IMR-90 (cell line): ENCODE results near the gene CENPF. TPM values are rescaled to one million over a fixed set of nuclear protein-coding genes. Genes with fewer than 3 reads are reported as not detected.

Experiments
- ATAC-seq: fragments of 200-7000 bp; cut with Tn5 transposase; 2 replicates; pipeline ENCODE4 v1.9.1; 2020; ENCODE audit warnings: low read depth, mild to moderate bottlenecking, moderate library complexity
- BruUV-seq: library from RNA; stranded (reverse); fragments of 400-500 nt; replicated peaks from 2 replicates; lab custom pipeline; 2021; lab: Mats Ljungman, UMichigan
- CTCF ChIA-PET: fragments of 300-600 bp; formaldehyde crosslinking; extraction: SDS; loops from one replicate; lab custom pipeline; 2021; ENCODE audit warnings: antibody characterized with exemption; lab: Yijun Ruan, JAX
- POLR2A ChIA-PET: fragments of 300-600 bp; sonication (Branson Sonifier 250); formaldehyde crosslinking; loops from one replicate; lab custom pipeline; 2022; ENCODE audit warnings: antibody characterized with exemption; ENCODE audit not compliant: unreplicated experiment; lab: Charles Lee
- DNase-seq: peaks from one replicate; pipeline ENCODE4 v3.0.0; 2013
- H2AFZ ChIP-seq: replicated peaks from 2 replicates; pipeline ENCODE3; 2013; ENCODE audit warnings: low read length, mild to moderate bottlenecking; ENCODE audit not compliant: poor library complexity
- H2AK5ac ChIP-seq: 2 replicates; pipeline ENCODE4 v1.6.1; 2013; ENCODE audit warnings: low read depth, low read length, inconsistent platforms
- H2AK9ac ChIP-seq: replicated peaks from 2 replicates; pipeline ENCODE3; 2013; ENCODE audit warnings: mild to moderate bottlenecking, low read depth, low read length, moderate library complexity; ENCODE audit not compliant: poor library complexity
- H2BK120ac ChIP-seq: 2 replicates; pipeline ENCODE4 v1.6.1; 2013; ENCODE audit warnings: low read depth, low read length, inconsistent platforms
- H2BK15ac ChIP-seq: 3 replicates; pipeline ENCODE4 v1.6.1; 2013; ENCODE audit warnings: low read depth, low read length, inconsistent platforms
- H2BK20ac ChIP-seq: 2 replicates; pipeline ENCODE4 v1.6.1; 2013; ENCODE audit warnings: low read depth, mild to moderate bottlenecking, inconsistent platforms, low read length, moderate library complexity
- H2BK5ac ChIP-seq: 2 replicates; pipeline ENCODE4 v1.6.1; 2013; ENCODE audit warnings: mild to moderate bottlenecking, low read depth, low read length, inconsistent platforms; ENCODE audit not compliant: poor library complexity, severe bottlenecking
- H3K14ac ChIP-seq: replicated peaks from 2 replicates; pipeline ENCODE4 v1.6.1; 2013; ENCODE audit warnings: low read depth, low read length, inconsistent platforms
- H3K18ac ChIP-seq: 2 replicates; pipeline ENCODE4 v1.6.1; 2013; ENCODE audit warnings: low read depth, low read length, control low read depth
- H3K23ac ChIP-seq: 2 replicates; pipeline ENCODE4 v1.6.1; 2013; ENCODE audit warnings: low read depth, low read length, inconsistent platforms
- H3K27ac ChIP-seq: 2 replicates; pipeline ENCODE4 v1.5.1; 2013; ENCODE audit warnings: mild to moderate bottlenecking, control low read depth, low read length; ENCODE audit not compliant: insufficient read depth
- H3K27me3 ChIP-seq: 2 replicates; pipeline ENCODE4 v1.6.1; 2013; ENCODE audit warnings: low read length; ENCODE audit not compliant: control insufficient read depth, insufficient read depth
- H3K36me3 ChIP-seq: 2 replicates; pipeline ENCODE4 v1.6.1; 2013; ENCODE audit warnings: low read length, mixed read lengths; ENCODE audit not compliant: control insufficient read depth, insufficient read depth
- H3K4ac ChIP-seq: 2 replicates; pipeline ENCODE4 v1.6.1; 2013; ENCODE audit warnings: low read depth, low read length, inconsistent platforms
- H3K4me1 ChIP-seq: 2 replicates; pipeline ENCODE4 v1.6.1; 2013; ENCODE audit warnings: low read length, mixed read lengths; ENCODE audit not compliant: control insufficient read depth, insufficient read depth
- H3K4me2 ChIP-seq: 2 replicates; pipeline ENCODE4 v1.6.1; 2013; ENCODE audit warnings: low read depth, mild to moderate bottlenecking, control low read depth, low read length, moderate library complexity
- H3K4me3 ChIP-seq: 2 replicates; pipeline ENCODE4 v1.5.1; 2013; ENCODE audit warnings: low read depth, mild to moderate bottlenecking, control low read depth, low read length, moderate library complexity; ENCODE audit not compliant: insufficient read depth
- H3K56ac ChIP-seq: 2 replicates; pipeline ENCODE4 v1.6.1; 2013; ENCODE audit warnings: low read length, inconsistent platforms; ENCODE audit not compliant: insufficient read depth; ENCODE audit errors: extremely low read depth
- H3K79me1 ChIP-seq, 2 experiments: 2 replicates each; pipeline ENCODE4 v1.6.1; 2013; ENCODE audit warnings: low read length in 2 of 2, inconsistent platforms in 1 of 2, low read depth in 1 of 2
- H3K9ac ChIP-seq: 2 replicates; pipeline ENCODE4 v1.6.1; 2013; ENCODE audit warnings: low read depth, low read length, control low read depth
- H3K9me1 ChIP-seq: 2 replicates; pipeline ENCODE4 v1.6.1; 2013; ENCODE audit warnings: low read length, inconsistent platforms; ENCODE audit not compliant: insufficient read depth
- H3K9me3 ChIP-seq: 2 replicates; pipeline ENCODE4 v1.6.1; 2013; ENCODE audit warnings: low read length; ENCODE audit not compliant: control insufficient read depth, insufficient read depth
- H4K20me1 ChIP-seq: 2 replicates; pipeline ENCODE4 v1.6.1; 2013; ENCODE audit warnings: low read length, inconsistent platforms; ENCODE audit not compliant: insufficient read depth
- H4K5ac ChIP-seq: 2 replicates; pipeline ENCODE4 v1.6.1; 2013; ENCODE audit warnings: mild to moderate bottlenecking, low read depth, low read length, control low read depth
- H4K8ac ChIP-seq, 2 experiments: 2 replicates each; pipeline ENCODE4 v1.6.1; 2013; ENCODE audit warnings: low read depth in 2 of 2, low read length in 2 of 2, control low read depth in 1 of 2, inconsistent platforms in 1 of 2
- H4K91ac ChIP-seq: 2 replicates; pipeline ENCODE4 v1.6.1; 2013; ENCODE audit warnings: low read depth, low read length, inconsistent platforms; ENCODE audit not compliant: insufficient read depth
- BHLHE40 ChIP-seq: fragments of 150-350 bp; IDR thresholded peaks from 2 replicates; pipeline ENCODE4 v1.6.1; 2016; ENCODE audit warnings: mild to moderate bottlenecking, low read depth, low read length
- CEBPB ChIP-seq: IDR thresholded peaks from 2 replicates; pipeline ENCODE4 v1.6.1; 2012; ENCODE audit warnings: low read depth, low read length, improper control_type of control experiment
- CHD1 ChIP-seq: IDR thresholded peaks from 2 replicates; pipeline ENCODE4 v1.6.1; 2012; ENCODE audit warnings: low read depth, low read length, improper control_type of control experiment
- FOS ChIP-seq: fragments of 150-350 bp; IDR thresholded peaks from 2 replicates; pipeline ENCODE4 v1.6.1; 2016; ENCODE audit warnings: low read depth, low read length
- MAFK ChIP-seq: IDR thresholded peaks from 2 replicates; pipeline ENCODE4 v1.6.1; 2012; ENCODE audit warnings: low read depth, low read length, improper control_type of control experiment
- MAZ ChIP-seq: IDR thresholded peaks from 2 replicates; pipeline ENCODE4 v1.6.1; 2012; ENCODE audit warnings: low read depth, mild to moderate bottlenecking, low read length, improper control_type of control experiment, moderate library complexity, borderline replicate concordance
- NFE2L2 ChIP-seq: fragments of 150-350 bp; IDR thresholded peaks from 2 replicates; pipeline ENCODE4 v1.6.1; 2016; ENCODE audit warnings: low read depth, mild to moderate bottlenecking, low read length
- POLR2A ChIP-seq: IDR thresholded peaks from 2 replicates; pipeline ENCODE4 v1.6.1; 2012; ENCODE audit warnings: mild to moderate bottlenecking, low read depth, low read length
- RAD21 ChIP-seq: IDR thresholded peaks from 2 replicates; pipeline ENCODE4 v1.6.1; 2012; ENCODE audit warnings: low read length, improper control_type of control experiment
- RCOR1 ChIP-seq: IDR thresholded peaks from 2 replicates; pipeline ENCODE4 v1.6.1; 2012; ENCODE audit warnings: mild to moderate bottlenecking, low read length, improper control_type of control experiment; ENCODE audit not compliant: insufficient replicate concordance
- RFX5 ChIP-seq: IDR thresholded peaks from 2 replicates; pipeline ENCODE4 v1.8.0; 2012; ENCODE audit warnings: low read depth, mild to moderate bottlenecking, low read length, moderate library complexity
- SMC3 ChIP-seq: fragments of 150-350 bp; IDR thresholded peaks from 2 replicates; pipeline ENCODE4 v1.6.1; 2016; ENCODE audit warnings: low read depth, mild to moderate bottlenecking, antibody characterized with exemption, low read length, moderate library complexity
- USF2 ChIP-seq: fragments of 150-350 bp; IDR thresholded peaks from 2 replicates; pipeline ENCODE4 v1.6.1; 2017; ENCODE audit warnings: mild to moderate bottlenecking, antibody characterized with exemption, low read length, low read depth
- WGBS, 2 experiments: methylation state at CpG; one replicate each; pipeline versions ENCODE4 v1.1.5 to v1.1.7; 2013; ENCODE audit warnings: missing lambda C conversion rate in 2 of 2; ENCODE audit not compliant: insufficient read length in 1 of 2; ENCODE audit errors: extremely low coverage in 2 of 2; 5-methylcytosine and 5-hydroxymethylcytosine counted together
- dilution Hi-C: fragments of 300-500 bp; cut with HindIII; formaldehyde crosslinking; loops from one replicate; pipeline ENCODE4 v1.14.3; 2018; ENCODE audit warnings: low sequenced_read_pairs; ENCODE audit not compliant: unreplicated experiment
- in situ Hi-C: fragments of 300-500 bp; cut with MboI; formaldehyde crosslinking; loops from 3 replicates; pipeline ENCODE4 v1.14.3; 2019; ENCODE audit warnings: low sequenced_read_pairs, inconsistent platforms, mixed read lengths
- intact Hi-C: fragments of 100-400 bp; cut with micrococcal nuclease; formaldehyde crosslinking; loops from 2 replicates; pipeline ENCODE4 v1.10.0; 2022
- polyA plus RNA-seq, 3 experiments: library from polyadenylated mRNA; depleted of rRNA; stranded (reverse); fragments of >200 nt; gene quantifications; 2 replicates each; pipeline ENCODE4 v1.2.3, GENCODE V29; 2012; ENCODE audit warnings: low replicate concordance in 1 of 3
- total RNA-seq: library from RNA; depleted of rRNA; stranded (reverse); fragments of >200 nt; gene quantifications from 2 replicates; pipeline ENCODE4 v1.2.3, GENCODE V29; 2012
- TF ChIP-seq, protein P1 (sequence below): conservative IDR thresholded peaks from 2 replicates; pipeline ENCODE4 v1.5.1; 2012; ENCODE audit warnings: mild to moderate bottlenecking, low read depth, low read length, improper control_type of control experiment
- TF ChIP-seq, protein P2 (sequence below): fragments of 150-350 bp; IDR thresholded peaks from 2 replicates; pipeline ENCODE4 v1.6.1; 2016; ENCODE audit warnings: low read depth, mild to moderate bottlenecking, low read length, moderate library complexity, borderline replicate concordance

The CENPF gene
- total and polyA plus RNA-seq, 2 of the 4 experiments (the other 2 are of a cell fraction): 20.9 to 51.8 TPM

DNA sequence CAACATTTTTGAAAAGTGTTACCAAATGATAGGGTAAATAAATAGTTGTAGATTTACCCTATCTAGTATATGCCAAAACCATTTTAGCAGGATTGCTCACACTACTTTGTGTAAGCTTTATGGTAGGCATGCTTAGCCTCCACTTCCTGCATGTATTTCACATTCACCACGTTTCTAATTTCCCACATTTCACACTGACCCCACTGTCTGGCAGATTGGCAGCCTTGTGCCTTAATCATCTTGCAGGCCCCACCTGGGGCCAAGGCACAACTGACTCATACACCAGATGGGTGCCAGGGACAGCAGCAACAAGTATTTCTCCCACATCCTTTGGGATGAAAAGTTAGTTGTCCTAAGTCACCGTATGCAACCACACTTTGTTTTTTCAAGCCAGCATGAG is 21.2 kb upstream of the CENPF start:
- Histone ChIP-seq H3K4ac (peak overlapping the region; percentile 0; the same call in 1 of the 2 replicates), H3K27ac (no peak overlapping the region), H3K4me3 (no peak overlapping the region), H3K4me2 (no peak overlapping the region), H4K20me1 (no peaks in the 10 kb centered on the region), H3K14ac (no peak overlapping the region), H2AK5ac (no peak overlapping the region), H2BK20ac (peak overlapping the region; percentile 0; the same call in 1 of the 2 replicates), H2AK9ac (peak overlapping the region; percentile 75), H3K56ac (no peak overlapping the region), H4K5ac (no peak overlapping the region), H3K4me1 (peaks cover 2% of the 10 kb centered on the region; the same call in 1 of the 2 replicates), H3K18ac (no peak overlapping the region), H3K27me3 (peaks cover 1% of the 10 kb centered on the region; the same call in 1 of the 2 replicates), H3K36me3 (no peaks in the 10 kb centered on the region), H2AFZ (peak overlapping the region; percentile 68), H3K9me1 (peaks cover 2% of the 10 kb centered on the region; the same call in 1 of the 2 replicates), H2BK5ac (peak overlapping the region; percentile 44), H3K23ac (no peak overlapping the region), H2BK120ac (no peak overlapping the region), H3K79me1 (no peaks in the 10 kb centered on the region), H3K9ac (no peak overlapping the region), H2BK15ac (0 out of 3 replicates have a peak overlapping the region, but pooled peaks have one; percentile 12), H4K91ac (no peak overlapping the region), H4K8ac (no peak overlapping the region), H3K9me3 (peaks cover 3% of the 10 kb centered on the region)
- CTCF ChIA-PET: interaction anchor here (2.2 kb wide), 1 partner anchor 249 kb away, joined by 13 read pairs; no protein-coding TSS in a partner anchor
- POLR2A ChIA-PET: interaction anchor here (0.6 kb wide), 1 partner anchor 105 kb away, joined by 4 read pairs; no protein-coding TSS in a partner anchor
- BruUV-seq: no TSS peak
- peak; percentile 67 for ATAC-seq
- WGBS, 2 experiments: 0% methylated on average over 1 of the region's 2 CpGs; no CpG with 5 or more reads in 1 of the 2 experiments
- DNase-seq: peak; percentile 91
- intact Hi-C loops: loop anchor here (5.0 kb wide), 1 partner anchor 189 kb away; no protein-coding TSS in a partner anchor
- in situ Hi-C loops: loop anchor here (10.0 kb wide), 1 partner anchor 367 kb away; no protein-coding TSS in a partner anchor
- dilution Hi-C loops: no loop called here
- TF ChIP-seq CHD1: no peak
- no peak for TF ChIP-seq MAZ
- TF ChIP-seq, protein P1, sequence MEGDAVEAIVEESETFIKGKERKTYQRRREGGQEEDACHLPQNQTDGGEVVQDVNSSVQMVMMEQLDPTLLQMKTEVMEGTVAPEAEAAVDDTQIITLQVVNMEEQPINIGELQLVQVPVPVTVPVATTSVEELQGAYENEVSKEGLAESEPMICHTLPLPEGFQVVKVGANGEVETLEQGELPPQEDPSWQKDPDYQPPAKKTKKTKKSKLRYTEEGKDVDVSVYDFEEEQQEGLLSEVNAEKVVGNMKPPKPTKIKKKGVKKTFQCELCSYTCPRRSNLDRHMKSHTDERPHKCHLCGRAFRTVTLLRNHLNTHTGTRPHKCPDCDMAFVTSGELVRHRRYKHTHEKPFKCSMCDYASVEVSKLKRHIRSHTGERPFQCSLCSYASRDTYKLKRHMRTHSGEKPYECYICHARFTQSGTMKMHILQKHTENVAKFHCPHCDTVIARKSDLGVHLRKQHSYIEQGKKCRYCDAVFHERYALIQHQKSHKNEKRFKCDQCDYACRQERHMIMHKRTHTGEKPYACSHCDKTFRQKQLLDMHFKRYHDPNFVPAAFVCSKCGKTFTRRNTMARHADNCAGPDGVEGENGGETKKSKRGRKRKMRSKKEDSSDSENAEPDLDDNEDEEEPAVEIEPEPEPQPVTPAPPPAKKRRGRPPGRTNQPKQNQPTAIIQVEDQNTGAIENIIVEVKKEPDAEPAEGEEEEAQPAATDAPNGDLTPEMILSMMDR: no peak
- TF ChIP-seq, protein P2, sequence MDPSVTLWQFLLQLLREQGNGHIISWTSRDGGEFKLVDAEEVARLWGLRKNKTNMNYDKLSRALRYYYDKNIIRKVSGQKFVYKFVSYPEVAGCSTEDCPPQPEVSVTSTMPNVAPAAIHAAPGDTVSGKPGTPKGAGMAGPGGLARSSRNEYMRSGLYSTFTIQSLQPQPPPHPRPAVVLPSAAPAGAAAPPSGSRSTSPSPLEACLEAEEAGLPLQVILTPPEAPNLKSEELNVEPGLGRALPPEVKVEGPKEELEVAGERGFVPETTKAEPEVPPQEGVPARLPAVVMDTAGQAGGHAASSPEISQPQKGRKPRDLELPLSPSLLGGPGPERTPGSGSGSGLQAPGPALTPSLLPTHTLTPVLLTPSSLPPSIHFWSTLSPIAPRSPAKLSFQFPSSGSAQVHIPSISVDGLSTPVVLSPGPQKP: no peak
- TF ChIP-seq NFE2L2: no peak
- TF ChIP-seq RFX5: no peak
- peak; percentile 73 for TF ChIP-seq BHLHE40
- 0 out of 2 replicates have a peak, but pooled peaks have one; percentile 10 for TF ChIP-seq SMC3
- TF ChIP-seq USF2: no peak
- no peak for TF ChIP-seq RCOR1
- no peak for TF ChIP-seq RAD21
- TF ChIP-seq MAFK: no peak
- peak; percentile 53; the same call in 1 of the 2 replicates for TF ChIP-seq CEBPB
- no peak for TF ChIP-seq POLR2A
- TF ChIP-seq FOS: peak; percentile 50
